ENCODE data around the gene CDK15.

CDK15 gene

GRCh38 chr2:201779901-201780673 lies 26.2 kb upstream of the CDK15 start:
- TF ChIP-seq, protein P1, sequence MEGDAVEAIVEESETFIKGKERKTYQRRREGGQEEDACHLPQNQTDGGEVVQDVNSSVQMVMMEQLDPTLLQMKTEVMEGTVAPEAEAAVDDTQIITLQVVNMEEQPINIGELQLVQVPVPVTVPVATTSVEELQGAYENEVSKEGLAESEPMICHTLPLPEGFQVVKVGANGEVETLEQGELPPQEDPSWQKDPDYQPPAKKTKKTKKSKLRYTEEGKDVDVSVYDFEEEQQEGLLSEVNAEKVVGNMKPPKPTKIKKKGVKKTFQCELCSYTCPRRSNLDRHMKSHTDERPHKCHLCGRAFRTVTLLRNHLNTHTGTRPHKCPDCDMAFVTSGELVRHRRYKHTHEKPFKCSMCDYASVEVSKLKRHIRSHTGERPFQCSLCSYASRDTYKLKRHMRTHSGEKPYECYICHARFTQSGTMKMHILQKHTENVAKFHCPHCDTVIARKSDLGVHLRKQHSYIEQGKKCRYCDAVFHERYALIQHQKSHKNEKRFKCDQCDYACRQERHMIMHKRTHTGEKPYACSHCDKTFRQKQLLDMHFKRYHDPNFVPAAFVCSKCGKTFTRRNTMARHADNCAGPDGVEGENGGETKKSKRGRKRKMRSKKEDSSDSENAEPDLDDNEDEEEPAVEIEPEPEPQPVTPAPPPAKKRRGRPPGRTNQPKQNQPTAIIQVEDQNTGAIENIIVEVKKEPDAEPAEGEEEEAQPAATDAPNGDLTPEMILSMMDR (IDR thresholded peaks at IDR 0.05; ENCODE audit: control insufficient read depth, extremely low read depth, insufficient read depth) = no peak
- DNase-seq (ENCODE audit: low read depth) = no peak
- H3K4me3 ChIP-seq (ENCODE audit: low read depth, low read length) = peak overlapping the region; percentile 95

- DNase-seq (ENCODE audit: low read depth) = peak; percentile 95
- TF ChIP-seq, protein P1 (IDR thresholded peaks at IDR 0.05; ENCODE audit: control insufficient read depth, extremely low read depth, insufficient read depth) = no peak
- peak within 1 kb of the TSS; percentile 95 for H3K4me3 ChIP-seq (ENCODE audit: low read depth, low read length)
These were observed 25.5 kb upstream of the CDK15 start, which contains the start of gene ALS2 for GRCh38 chr2:201780674-201781493. Gene ALS2 (minus strand): TSS chr2:201780933. CDS start chr2:201768885, 12,048 bp downstream.

- TF ChIP-seq, protein P1 (IDR thresholded peaks at IDR 0.05; ENCODE audit: control insufficient read depth, extremely low read depth, insufficient read depth) = no peak
- DNase-seq (ENCODE audit: low read depth) = no peak
- peak overlapping the region; percentile 95 for H3K4me3 ChIP-seq (ENCODE audit: low read depth, low read length)
These were observed 24.7 kb upstream of the CDK15 start for GRCh38 chr2:201781557-201782051.

DNA sequence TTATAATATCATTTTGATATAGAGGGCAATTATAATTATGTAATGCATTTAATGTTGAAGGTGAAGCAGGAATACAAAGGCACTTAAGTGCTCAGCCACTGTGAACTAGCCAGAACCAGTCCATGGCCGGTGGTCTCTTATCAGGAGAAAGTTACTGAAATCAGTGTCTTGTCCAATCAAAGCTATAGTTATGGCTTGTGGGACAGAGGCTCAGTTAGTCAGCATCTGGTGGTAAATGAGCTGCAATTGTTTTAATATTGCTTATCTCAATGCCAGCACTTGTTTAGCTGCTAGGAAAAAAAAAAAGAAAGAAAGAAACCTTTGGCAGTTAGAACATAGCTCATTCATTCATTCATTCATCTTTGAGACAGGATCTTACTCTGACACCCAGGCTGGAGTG lies 21.8 kb upstream of the CDK15 start:
- DNase-seq (ENCODE audit: low read depth) = no peak
- no peak overlapping the region for H3K4me3 ChIP-seq (ENCODE audit: low read depth, low read length)

GRCh38 chr2:201785135-201785534 lies 21.2 kb upstream of the CDK15 start:
- no peak for DNase-seq (ENCODE audit: low read depth)
- TF ChIP-seq, protein P1 (IDR thresholded peaks at IDR 0.05; ENCODE audit: control insufficient read depth, extremely low read depth, insufficient read depth) = no peak
- H3K4me3 ChIP-seq (ENCODE audit: low read depth, low read length) = no peak overlapping the region

More for the DNA sequence above, 21.8 kb upstream of the CDK15 start:
- TF ChIP-seq, protein P1 (IDR thresholded peaks at IDR 0.05; ENCODE audit: control insufficient read depth, extremely low read depth, insufficient read depth) = no peak

GRCh38 chr2:201786471-201786870 lies 19.9 kb upstream of the CDK15 start:
- DNase-seq (ENCODE audit: low read depth) = no peak
- no peak overlapping the region for H3K4me3 ChIP-seq (ENCODE audit: low read depth, low read length)
- TF ChIP-seq, protein P1 (IDR thresholded peaks at IDR 0.05; ENCODE audit: control insufficient read depth, extremely low read depth, insufficient read depth) = no peak

Measured in LNCaP clone FGC (cell line).